Naive B cell (primary cell): ENCODE measurements around the gene FAM193B. TPM values are rescaled to one million over a fixed set of nuclear protein-coding genes. Genes with fewer than 3 reads are reported as not detected.

Source experiments
- ATAC-seq, 2 donors: fragments of 150-1000 bp; cut with Tn5 transposase; 2 replicates each; pipeline ENCODE4 v1.10.0; 2021; ENCODE audit warnings: low read depth in 2 of 2, mild to moderate bottlenecking in 2 of 2, moderate library complexity in 2 of 2
- DNase-seq: peaks from one replicate; pipeline ENCODE4 v3.0.0; 2022
- H3K27ac Mint-ChIP-seq, 6 donors: one replicate each; pipeline ENCODE4 v1.8.0; 2020 to 2022; ENCODE audit warnings: mild to moderate bottlenecking in 6 of 6, mixed read lengths in 6 of 6, moderate library complexity in 5 of 6, inconsistent platforms in 2 of 6
- H3K27me3 Mint-ChIP-seq, 3 donors: one replicate each; pipeline ENCODE4 v1.8.0; 2021 to 2022; ENCODE audit warnings: mixed read lengths in 3 of 3, mild to moderate bottlenecking in 1 of 3
- H3K36me3 Mint-ChIP-seq, 2 donors: one replicate each; pipeline ENCODE4 v1.8.0; 2020 to 2022; ENCODE audit warnings: mixed read lengths in 2 of 2, inconsistent platforms in 1 of 2, mild to moderate bottlenecking in 1 of 2
- H3K4me1 Mint-ChIP-seq, 3 donors: one replicate each; pipeline ENCODE4 v1.8.0; 2020 to 2022; ENCODE audit warnings: mixed read lengths in 3 of 3, inconsistent platforms in 1 of 3, mild to moderate bottlenecking in 1 of 3, moderate library complexity in 1 of 3
- H3K4me3 Mint-ChIP-seq, 8 donors: one replicate each; pipeline ENCODE4 v1.8.0; 2020 to 2022; ENCODE audit warnings: mild to moderate bottlenecking in 8 of 8, mixed read lengths in 8 of 8, moderate library complexity in 8 of 8, inconsistent platforms in 2 of 8
- H3K9me3 Mint-ChIP-seq, 7 donors: one replicate each; pipeline ENCODE4 v1.8.0; 2020 to 2022; ENCODE audit warnings: mixed read lengths in 7 of 7, mild to moderate bottlenecking in 5 of 7, inconsistent platforms in 2 of 7, moderate library complexity in 1 of 7
- polyA plus RNA-seq, 6 donors: library from polyadenylated mRNA; unstranded; fragments of 300-500 nt; fragmentation: Illumina TruSeq; gene quantifications; one replicate each; pipeline ENCODE4 v1.2.3, GENCODE V29; 2021; ENCODE audit warnings: low read depth in 6 of 6

Gene FAM193B
- polyA plus RNA-seq, 6 donors from 2014 or later, result 2.9 to 6.8 (median 4.6) TPM

GRCh38 chr5:177508221-177508611, 46.1 kb downstream of the FAM193B start:
- Mint-ChIP-seq H3K27me3 (no peaks in the 10 kb centered on the region), H3K9me3 (peaks cover 0 to 1% (median 0%) of the 10 kb centered on the region in 7 donors), H3K27ac (peak overlapping the region in 4 of 6 donors; percentile 72 to 99 (median 96)), H3K4me3 (peak overlapping the region; percentile 91 to 98 (median 95)), H3K4me1 (peaks cover 52 to 65% (median 63%) of the 10 kb centered on the region in 3 donors), H3K36me3 (peaks cover 14 to 17% of the 10 kb centered on the region in 2 donors)
- ATAC-seq, result no peak
- DNase-seq, result no peak

- H3K27me3 Mint-ChIP-seq, result no peaks in the 10 kb centered on the region
- no peak for ATAC-seq
- H3K36me3 Mint-ChIP-seq, result peaks cover 17 to 18% of the 10 kb centered on the region in 2 donors
- peaks cover 0 to 1% (median 0%) of the 10 kb centered on the region in 7 donors for H3K9me3 Mint-ChIP-seq
- H3K27ac Mint-ChIP-seq, result peak overlapping the region; percentile 66 to 95 (median 85)
- DNase-seq, result peak; percentile 37
- H3K4me3 Mint-ChIP-seq, result peak overlapping the region; percentile 91 to 98 (median 95)
- H3K4me1 Mint-ChIP-seq, result peaks cover 52 to 68% (median 65%) of the 10 kb centered on the region in 3 donors
Observed at GRCh38 chr5:177507596-177508220, 46.7 kb downstream of the FAM193B start.

GRCh38 chr5:177507165-177507564, 47.2 kb downstream of the FAM193B start:
- Mint-ChIP-seq H3K4me1 (peaks cover 57 to 70% (median 70%) of the 10 kb centered on the region in 3 donors), H3K36me3 (peaks cover 20 to 22% of the 10 kb centered on the region in 2 donors), H3K4me3 (peak overlapping the region in 7 of 8 donors; percentile 91 to 98 (median 94)), H3K27ac (peak overlapping the region in 5 of 6 donors; percentile 72 to 95 (median 88)), H3K9me3 (peaks cover 0 to 1% (median 0%) of the 10 kb centered on the region in 7 donors), H3K27me3 (no peaks in the 10 kb centered on the region)
- ATAC-seq, result no peak
- peak; percentile 32 for DNase-seq

- H3K4me3 Mint-ChIP-seq, result no peak overlapping the region
- H3K9me3 Mint-ChIP-seq, result peaks cover 0 to 1% (median 0%) of the 10 kb centered on the region in 7 donors
- ATAC-seq (no peak), DNase-seq (no peak)
- H3K4me1 Mint-ChIP-seq, result peaks cover 54 to 75% (median 74%) of the 10 kb centered on the region in 3 donors
- no peaks in the 10 kb centered on the region for H3K27me3 Mint-ChIP-seq
- H3K36me3 Mint-ChIP-seq, result peaks cover 15 to 16% of the 10 kb centered on the region in 2 donors
- peak overlapping the region in 2 of 6 donors; percentile 35 to 84 for H3K27ac Mint-ChIP-seq
Observed at GRCh38 chr5:177505075-177505474, 49.3 kb downstream of the FAM193B start.

- peaks cover 53 to 75% (median 67%) of the 10 kb centered on the region in 3 donors for H3K4me1 Mint-ChIP-seq
- H3K36me3 Mint-ChIP-seq, result peaks cover 15 to 16% of the 10 kb centered on the region in 2 donors
- no peak for ATAC-seq
Observed at GRCh38 chr5:177504086-177505056, 50.0 kb downstream of the FAM193B start.

GRCh38 chr5:177503351-177504085, 50.8 kb downstream of the FAM193B start:
- no peak overlapping the region for H3K27ac Mint-ChIP-seq
- no peak for ATAC-seq
- no peaks in the 10 kb centered on the region for H3K9me3 Mint-ChIP-seq
- peaks cover 49 to 73% (median 63%) of the 10 kb centered on the region in 3 donors for H3K4me1 Mint-ChIP-seq
- H3K4me3 Mint-ChIP-seq, result peak overlapping the region in 1 of 8 donors; percentile 9
- peaks cover 3 to 8% (median 4%) of the 10 kb centered on the region in 3 donors for H3K27me3 Mint-ChIP-seq
- DNase-seq, result no peak
- H3K36me3 Mint-ChIP-seq, result peaks cover 15 to 16% of the 10 kb centered on the region in 2 donors

More at GRCh38 chr5:177504086-177505056, 50.0 kb downstream of the FAM193B start:
- DNase-seq, result no peak
- H3K4me3 Mint-ChIP-seq, result no peak overlapping the region
- H3K27me3 Mint-ChIP-seq, result peaks cover 0 to 3% (median 0%) of the 10 kb centered on the region in 3 donors
- H3K9me3 Mint-ChIP-seq, result peaks cover 0 to 1% (median 0%) of the 10 kb centered on the region in 7 donors
- no peak overlapping the region for H3K27ac Mint-ChIP-seq

- peaks cover 12 to 15% of the 10 kb centered on the region in 2 donors for H3K36me3 Mint-ChIP-seq
- peaks cover 4 to 8% (median 7%) of the 10 kb centered on the region in 3 donors for H3K27me3 Mint-ChIP-seq
- DNase-seq (no peak), ATAC-seq (no peak)
- H3K4me1 Mint-ChIP-seq, result peaks cover 52 to 75% (median 63%) of the 10 kb centered on the region in 3 donors
- H3K27ac Mint-ChIP-seq, result peak overlapping the region in 3 of 6 donors; percentile 1 to 72 (median 67)
- H3K9me3 Mint-ChIP-seq, result no peaks in the 10 kb centered on the region
- H3K4me3 Mint-ChIP-seq, result peak overlapping the region in 4 of 8 donors; percentile 25 to 77 (median 64)
Observed at GRCh38 chr5:177502886-177503285, 51.5 kb downstream of the FAM193B start.

- peak overlapping the region; percentile 17 to 82 (median 59) for H3K4me3 Mint-ChIP-seq
- H3K9me3 Mint-ChIP-seq, result no peaks in the 10 kb centered on the region
- ATAC-seq (peak; percentile 32 to 34), DNase-seq (peak; percentile 56)
- peaks cover 46 to 69% (median 59%) of the 10 kb centered on the region in 3 donors for H3K4me1 Mint-ChIP-seq
- H3K27ac Mint-ChIP-seq, result peak overlapping the region; percentile 0 to 81 (median 60)
- peaks cover 4 to 8% (median 7%) of the 10 kb centered on the region in 3 donors for H3K27me3 Mint-ChIP-seq
- H3K36me3 Mint-ChIP-seq, result peaks cover 7% of the 10 kb centered on the region in 2 donors
Observed at GRCh38 chr5:177501874-177502678, 52.3 kb downstream of the FAM193B start.

GRCh38 chr5:177500685-177501522, 53.5 kb downstream of the FAM193B start:
- H3K27me3 Mint-ChIP-seq, result peaks cover 4 to 8% (median 7%) of the 10 kb centered on the region in 3 donors
- DNase-seq (peak; percentile 72), ATAC-seq (peak; percentile 30 to 31)
- H3K4me1 Mint-ChIP-seq, result peaks cover 49 to 66% (median 62%) of the 10 kb centered on the region in 3 donors
- no peaks in the 10 kb centered on the region for H3K9me3 Mint-ChIP-seq
- peak overlapping the region in 5 of 6 donors; percentile 29 to 89 (median 38) for H3K27ac Mint-ChIP-seq
- H3K4me3 Mint-ChIP-seq, result peak overlapping the region in 4 of 8 donors; percentile 34 to 81 (median 48)
- peaks cover 4 to 7% of the 10 kb centered on the region in 2 donors for H3K36me3 Mint-ChIP-seq

- Mint-ChIP-seq H3K27me3 (peaks cover 4 to 8% (median 7%) of the 10 kb centered on the region in 3 donors), H3K9me3 (no peaks in the 10 kb centered on the region), H3K4me3 (peak overlapping the region in 7 of 8 donors; percentile 10 to 82 (median 55)), H3K36me3 (peaks cover 4 to 7% of the 10 kb centered on the region in 2 donors), H3K27ac (no peak overlapping the region), H3K4me1 (peaks cover 47 to 66% (median 57%) of the 10 kb centered on the region in 3 donors)
- ATAC-seq, result no peak
- DNase-seq, result no peak
Observed at GRCh38 chr5:177499842-177500241, 54.5 kb downstream of the FAM193B start.
